Activated CD8-positive, alpha-beta memory T cell treated with anti-CD3 and anti-CD28 coated beads for 1 hour (primary cell): ENCODE measurements around the gene DCAF6.
"Not testable (repeated sequence)": the region's sequence is repeated elsewhere in the genome, so short reads cannot be mapped to it uniquely, and the experiment has no call there.

Source experiments
- DNase-seq, 2 donors: peaks; one replicate each; pipeline ENCODE4 v3.0.0-alpha.2; 2020; ENCODE audit warnings: low read depth in 1 of 2; ENCODE audit errors: extremely low read depth in 1 of 2

Gene DCAF6

DNA sequence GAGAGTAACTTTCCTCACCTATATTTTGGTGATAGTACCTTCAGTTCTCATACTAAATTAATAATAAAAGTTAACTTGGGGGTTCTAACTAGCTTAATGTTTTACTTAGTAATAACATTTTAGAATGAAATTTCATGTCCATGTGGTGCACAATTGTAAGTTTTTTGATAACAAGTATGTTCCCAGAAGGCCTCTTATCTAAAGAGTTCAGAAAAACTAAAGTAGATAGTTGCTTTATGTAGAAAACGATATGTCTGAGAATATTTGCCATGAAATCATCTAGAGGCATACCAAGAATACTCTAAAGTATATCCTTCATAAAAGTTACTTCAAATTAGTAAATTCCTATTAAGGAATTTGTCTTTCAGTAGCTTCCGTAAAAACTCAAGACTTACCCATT lies 12.4 kb upstream of the DCAF6 start:
- no peak for DNase-seq

DNA sequence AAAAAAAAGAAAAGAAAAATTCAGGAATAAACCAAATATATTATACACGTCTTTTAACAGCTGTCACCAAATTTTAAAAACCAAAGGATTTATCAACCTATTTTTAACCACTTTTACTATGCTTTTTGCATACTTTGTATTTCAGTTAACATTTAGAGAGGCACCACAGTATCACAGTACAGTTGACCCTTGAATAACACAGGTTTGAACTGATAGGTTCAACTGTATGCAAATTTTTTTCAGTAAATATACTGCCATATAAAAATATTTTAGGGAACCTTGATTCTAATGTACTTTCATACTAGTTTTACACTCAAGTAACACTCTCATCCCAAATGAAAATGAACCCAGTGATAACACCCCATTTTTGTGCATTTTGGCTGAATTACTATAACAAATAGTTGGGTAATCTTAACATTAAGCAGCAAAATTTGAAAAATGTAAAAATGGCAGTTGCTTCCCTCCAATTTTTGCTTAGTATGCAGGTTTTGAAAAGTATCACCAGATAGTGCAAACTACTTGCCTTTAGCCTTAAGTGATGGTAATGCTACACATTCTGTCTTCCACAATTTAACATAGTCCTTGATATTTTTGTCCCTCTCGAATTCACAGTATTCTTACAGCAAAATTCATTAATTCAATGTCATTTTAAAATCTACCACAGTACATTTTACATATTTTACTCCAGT lies 11.8 kb upstream of the DCAF6 start:
- no peak for DNase-seq

DNA sequence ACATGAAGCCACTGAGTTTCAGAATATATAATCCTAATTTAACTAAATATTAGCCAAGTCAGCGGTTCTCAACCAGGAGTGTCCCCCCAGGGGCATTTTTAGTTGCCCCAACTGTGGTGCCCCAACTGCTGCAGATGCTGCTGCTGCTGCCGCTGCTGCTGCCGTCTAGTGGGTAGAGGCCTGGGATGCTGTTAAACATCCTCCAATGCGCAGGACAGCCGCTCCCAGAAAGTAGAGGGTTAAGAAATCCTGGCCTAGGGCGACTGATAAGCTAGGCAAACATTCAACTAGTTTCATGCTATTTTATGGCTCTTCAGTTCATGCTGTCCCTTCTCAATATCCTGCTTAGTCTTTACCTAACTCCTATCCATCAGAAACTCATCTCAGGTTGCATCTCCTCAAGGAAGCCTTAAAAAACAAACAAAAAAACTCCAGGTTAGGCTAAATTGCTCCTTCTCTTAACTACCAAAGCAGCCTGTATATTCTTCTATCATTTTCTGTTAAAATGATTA lies 9.9 kb upstream of the DCAF6 start:
- DNase-seq: no peak

DNA sequence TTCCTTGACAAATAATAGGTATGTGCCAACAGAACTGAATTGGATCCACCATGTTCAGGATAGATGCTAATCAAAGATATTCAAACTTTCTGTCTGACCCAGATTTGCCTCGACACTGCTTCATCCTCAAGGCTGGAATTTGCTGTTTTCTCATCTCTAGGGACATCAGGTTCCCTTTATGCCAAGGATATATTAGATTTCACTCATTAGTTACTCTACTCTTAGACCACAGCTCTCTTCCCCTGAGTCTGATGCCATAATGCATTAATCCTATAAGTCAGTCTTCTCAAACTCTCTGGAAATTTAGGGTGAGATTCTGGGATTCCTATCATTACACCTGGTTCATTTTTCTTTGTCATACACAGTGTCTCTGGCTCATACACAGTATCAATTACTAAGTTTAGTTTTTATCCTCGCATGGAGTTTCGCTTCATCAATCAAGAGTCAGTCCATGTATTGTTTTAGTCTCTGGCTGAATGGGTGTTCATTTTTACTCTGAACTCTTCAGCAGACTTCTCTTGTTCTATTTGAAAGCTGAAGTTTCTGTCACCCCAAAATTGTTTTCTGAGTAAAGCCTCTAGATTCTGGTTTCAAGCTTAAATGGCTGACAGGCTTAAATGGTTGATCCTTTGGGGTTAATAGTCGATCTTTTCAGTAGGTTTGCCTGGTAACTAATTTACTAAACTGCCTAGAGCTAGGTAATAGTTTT lies 9.3 kb upstream of the DCAF6 start:
- no peak for DNase-seq

DNA sequence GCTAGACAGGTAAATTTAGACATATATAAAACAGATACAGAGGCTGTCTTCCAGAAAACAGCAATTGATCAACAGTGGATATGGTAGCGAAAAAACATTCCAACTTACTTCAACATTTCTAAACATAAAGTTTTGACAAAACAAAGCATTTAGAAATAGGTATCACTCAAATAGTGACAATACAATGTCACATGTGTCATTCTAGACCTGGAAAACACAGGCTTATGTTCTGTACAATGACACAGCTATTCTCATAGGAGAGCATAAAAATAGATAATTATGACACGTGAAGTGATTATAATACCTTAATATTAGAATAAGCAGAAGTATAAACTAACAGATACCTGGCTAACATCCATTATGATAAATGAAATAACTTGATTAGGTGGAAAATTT lies 8.0 kb upstream of the DCAF6 start:
- no peak for DNase-seq

DNA sequence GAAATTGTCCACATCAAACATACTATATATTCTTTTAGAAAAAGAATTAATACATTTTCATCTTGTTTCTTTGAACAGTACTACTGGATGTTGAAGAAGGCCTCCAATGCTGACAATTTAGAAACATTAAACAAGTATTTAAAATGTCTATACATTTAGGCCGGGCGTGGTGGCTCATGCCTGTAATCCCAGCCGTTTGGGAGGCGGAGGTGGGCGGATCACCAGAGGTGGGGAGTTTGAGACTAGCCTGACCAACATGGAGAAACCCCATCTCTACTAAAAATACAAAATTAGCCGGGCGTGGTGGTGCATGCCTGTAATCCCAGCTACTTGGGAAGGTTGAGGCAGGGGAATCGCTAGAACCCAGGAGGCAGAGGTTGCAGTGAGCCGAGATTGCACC lies 7.6 kb upstream of the DCAF6 start:
- DNase-seq: not testable (repeated sequence)

DNA sequence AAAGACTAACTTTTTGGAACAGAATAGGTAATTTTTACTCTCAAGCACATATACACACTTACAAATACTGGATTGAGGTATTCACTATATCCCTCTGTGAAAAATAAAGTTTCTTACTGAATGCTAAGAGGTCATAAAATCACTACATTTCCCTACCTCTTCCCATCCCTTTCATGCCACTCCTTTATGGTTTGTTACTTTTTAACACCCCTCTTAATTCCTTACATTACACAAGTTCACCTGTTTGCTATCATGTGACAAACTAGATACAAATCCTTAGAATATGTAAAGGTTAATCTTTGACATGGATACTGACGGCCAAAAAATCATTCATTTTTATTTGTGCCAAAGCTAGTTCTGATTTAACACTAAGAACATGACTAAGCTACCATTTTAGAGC lies 6.8 kb upstream of the DCAF6 start:
- no peak for DNase-seq

DNA sequence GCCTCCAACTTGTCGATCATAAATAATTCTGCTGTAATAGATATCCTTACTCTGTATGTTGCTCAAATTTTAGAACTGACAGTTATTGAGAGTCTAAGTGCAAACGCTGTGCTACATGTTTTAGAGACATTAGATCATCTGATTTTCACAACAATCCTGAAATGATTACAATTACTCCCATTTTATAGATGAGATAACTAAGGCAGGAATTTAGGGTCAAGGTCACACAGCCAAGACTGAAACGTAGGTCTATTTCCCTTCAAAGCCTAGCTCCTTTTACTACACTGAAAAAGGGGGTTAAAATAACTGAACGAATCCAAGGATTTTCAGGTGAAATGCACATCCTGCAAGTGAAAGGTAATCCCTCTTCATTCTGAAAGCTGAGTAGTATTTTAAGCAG lies 2.7 kb upstream of the DCAF6 start:
- no peak for DNase-seq

DNA sequence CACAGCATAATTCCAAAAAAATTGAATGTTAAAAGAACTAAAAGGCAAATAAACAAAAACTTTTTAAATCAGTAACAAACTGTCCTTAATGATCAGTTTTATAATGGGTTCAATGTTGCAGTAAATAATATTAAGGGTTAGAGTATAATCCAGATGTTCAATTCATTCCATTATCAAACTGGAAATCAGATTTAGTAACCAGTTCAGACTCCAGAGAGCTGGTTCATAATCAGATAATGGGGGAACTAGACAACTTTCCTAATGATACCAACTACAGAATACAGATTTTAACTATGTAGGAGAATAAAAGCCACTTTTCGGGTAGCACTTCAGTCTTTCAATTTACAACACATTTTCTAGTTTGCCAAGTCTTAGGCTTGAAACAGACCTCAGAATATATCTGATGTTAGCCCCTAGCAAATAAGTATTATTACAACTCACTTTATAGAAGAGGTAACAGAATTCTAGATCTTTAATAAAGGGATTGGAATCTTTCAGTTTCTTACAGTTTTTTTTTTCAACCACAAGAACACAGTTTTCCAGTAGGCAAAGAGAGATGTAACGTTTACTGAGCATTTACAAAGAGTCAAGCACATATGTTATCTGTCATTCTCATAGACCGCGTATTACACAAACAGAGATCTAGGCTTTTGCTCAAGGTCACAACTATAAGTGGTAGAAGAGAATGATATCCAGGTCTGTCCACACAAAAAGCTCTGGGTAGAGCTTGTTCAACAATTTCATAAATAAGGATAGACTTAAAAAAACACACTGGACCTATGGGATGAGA lies 1.9 kb upstream of the DCAF6 start:
- no peak for DNase-seq

DNA sequence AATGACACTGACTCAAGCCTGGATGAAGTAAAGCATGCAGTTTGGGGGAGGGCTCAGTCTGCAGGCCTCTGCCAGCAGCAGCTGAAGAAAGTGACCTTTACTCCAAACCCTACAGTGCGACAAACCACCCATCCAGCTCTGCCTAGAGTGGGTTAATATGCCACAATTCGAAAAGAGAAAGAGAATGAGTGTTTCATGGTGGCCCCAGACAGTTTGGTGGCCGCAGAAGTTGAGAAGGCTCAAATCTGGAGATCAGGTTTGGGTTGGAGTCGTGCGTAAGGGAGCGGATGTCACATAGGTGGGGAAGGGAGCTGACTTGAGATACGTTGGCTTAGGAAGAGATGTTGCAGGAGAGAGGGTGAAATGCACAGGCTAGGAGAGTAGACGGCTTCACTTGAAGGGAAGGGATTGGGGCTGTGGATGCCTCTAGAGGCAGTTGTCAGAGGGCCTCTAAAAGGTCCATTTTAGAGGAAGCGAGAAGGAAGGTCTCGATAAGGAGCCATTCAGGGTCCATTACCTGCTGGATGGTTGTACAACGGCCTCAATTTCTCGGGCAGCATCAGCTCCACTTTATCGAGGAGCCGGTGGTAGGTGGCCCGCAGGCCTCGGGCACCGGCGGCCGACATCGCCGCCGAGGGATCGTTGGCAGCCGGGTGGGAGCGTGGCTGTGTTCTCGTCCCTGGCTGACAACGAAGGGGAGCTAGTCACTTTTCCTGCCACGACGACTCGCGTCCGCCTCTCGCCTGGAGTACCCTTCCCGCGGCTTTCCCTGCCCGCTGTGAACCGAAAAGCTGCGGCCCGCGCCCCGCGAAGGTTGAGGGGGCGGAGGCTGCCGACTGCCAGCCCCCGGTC lies 1.0 kb upstream of the DCAF6 start:
- no peak for DNase-seq

DNA sequence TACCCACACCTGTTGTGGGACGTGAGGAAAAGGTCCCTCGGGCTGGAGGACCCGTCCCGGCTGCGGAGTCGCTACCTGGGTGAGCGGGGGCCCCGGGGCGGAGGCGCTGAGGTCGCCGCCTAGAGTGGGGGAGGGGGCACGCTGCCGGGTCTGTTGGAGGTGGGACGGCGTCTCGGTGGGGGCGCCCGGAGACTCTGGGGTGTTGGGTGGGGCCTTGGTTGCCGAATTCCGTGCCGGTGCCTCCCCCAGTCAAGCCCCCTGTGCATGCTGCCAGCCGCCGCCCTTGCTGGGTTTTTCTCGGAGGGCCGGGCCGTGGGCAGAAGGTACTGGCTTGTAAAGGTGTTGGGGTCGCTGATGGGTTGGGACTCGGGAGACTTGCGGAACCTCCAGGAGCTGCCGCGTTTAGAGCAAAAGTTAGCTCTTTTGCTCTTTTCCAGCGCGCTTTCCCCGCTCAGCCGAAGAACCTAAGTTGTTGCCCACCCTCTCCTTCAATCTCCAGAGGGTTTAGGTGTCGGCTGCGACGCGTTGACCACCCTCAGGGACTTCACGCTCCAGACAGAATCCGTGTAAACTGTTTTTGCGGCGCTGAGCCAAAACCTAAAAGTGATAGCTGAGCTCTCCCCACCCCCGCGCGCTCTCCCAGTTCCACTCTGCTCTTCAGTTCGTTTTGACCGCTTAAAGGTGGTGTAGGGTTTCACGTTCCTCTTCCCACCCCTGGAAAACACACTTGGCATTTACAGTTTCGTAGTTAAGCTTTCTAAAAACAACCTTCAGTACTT lies 636 bp downstream of the DCAF6 start, which contains the start of gene MPC2:
Gene MPC2, minus strand, starts transcription at position 143 of the 779 bp plus-strand sequence. CDS start 1,231 bp downstream, outside the sequence.
- peak in 1 of 2 donors; percentile 30 for DNase-seq

DNA sequence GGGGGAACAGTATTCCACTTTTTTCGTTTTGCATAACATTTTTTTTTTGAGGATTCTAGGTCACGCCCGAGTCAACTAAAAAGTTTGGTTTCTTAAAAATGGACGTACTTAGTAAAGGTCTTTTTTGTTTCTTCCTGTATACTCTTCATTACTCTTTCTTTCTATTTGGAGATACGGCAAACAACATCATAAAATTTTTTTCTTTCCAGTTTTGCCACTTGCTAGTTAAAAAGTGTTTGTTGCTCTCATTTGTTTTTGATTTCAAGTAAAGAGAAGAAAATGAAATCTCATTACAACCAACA lies 1.2 kb downstream of the DCAF6 start:
- DNase-seq: no peak

DNA sequence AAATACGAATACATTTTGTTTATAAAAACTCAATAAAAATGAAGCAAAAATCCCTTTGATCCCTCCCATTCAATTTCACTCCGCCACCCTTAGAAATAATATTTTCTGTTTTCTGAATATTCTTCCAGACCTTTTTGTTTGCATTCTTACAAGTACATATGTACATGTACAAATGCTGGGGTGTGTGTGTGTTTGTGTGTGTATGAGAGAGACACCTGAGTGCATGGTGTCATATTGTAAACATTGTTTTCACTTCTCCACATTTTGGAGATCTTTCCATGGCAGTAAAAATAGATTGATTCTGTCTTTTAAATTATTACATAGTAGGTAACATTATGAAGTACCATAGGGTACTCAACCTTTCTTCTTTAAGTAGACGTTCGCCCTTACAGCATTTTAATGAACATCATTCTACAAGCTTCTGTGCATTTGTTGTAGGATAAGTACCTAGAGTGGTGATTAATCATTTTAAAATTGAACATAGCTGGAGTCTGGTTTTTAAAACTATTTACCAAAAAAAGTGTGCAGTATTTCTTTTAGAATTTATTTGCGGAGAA lies 1.7 kb downstream of the DCAF6 start:
- no peak for DNase-seq

DNA sequence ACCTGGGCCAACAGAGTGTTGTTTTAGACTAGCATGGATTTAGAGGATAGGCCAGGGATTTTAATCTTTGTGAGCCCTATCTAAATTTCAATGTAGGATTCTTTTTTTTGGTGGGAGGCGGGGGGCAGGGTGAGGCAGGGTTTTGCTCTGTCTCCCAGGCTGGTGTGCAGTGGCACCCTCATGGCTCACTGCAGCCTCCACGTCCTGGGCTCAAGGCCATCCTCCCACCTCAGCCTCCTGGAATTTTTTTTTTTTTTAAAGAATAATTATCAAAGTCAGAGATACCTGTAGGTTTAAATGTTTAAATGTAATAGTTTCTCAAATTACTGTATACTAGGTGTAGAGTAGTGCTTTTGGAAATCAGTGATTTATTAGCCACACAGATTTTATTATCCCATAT lies 3.8 kb downstream of the DCAF6 start:
- no peak for DNase-seq

DNA sequence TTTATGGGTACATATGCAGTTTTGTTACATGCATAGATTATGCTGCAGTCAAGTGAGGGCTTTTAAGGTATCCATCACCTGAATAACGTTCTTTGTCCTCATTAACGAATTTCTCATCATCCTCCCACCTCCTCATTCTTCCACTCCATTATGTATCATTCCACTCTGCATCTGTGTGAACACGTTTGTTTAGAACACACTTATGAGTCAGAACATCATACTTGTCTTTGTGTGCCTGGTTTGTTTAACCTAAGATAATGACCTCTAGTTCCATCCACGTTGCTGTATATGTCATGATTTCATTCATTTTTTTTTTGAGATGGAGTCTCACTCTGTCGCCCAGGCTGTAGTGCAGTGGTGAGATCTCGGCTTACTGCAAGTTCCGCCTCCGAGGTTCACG lies 7.1 kb downstream of the DCAF6 start:
- no peak for DNase-seq

DNA sequence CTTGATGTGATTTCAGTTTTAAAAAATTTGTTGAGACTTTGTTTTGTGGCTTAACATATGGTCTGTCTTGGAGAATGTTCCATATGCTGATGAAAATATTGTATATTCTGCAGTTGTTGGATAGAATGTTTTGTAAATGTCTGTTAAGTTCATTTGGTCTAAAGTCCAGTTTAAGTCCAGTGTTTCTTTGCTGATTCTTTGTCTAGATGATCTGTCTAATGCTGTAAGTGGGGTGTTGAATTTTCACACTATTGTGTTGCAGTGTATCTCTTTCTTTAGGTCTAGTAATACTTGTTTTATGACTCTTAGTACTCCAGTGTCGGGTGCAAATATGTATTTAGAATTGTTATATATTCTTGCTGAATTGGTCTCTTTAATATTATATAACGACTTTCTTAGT lies 11.2 kb downstream of the DCAF6 start:
- DNase-seq: no peak

DNA sequence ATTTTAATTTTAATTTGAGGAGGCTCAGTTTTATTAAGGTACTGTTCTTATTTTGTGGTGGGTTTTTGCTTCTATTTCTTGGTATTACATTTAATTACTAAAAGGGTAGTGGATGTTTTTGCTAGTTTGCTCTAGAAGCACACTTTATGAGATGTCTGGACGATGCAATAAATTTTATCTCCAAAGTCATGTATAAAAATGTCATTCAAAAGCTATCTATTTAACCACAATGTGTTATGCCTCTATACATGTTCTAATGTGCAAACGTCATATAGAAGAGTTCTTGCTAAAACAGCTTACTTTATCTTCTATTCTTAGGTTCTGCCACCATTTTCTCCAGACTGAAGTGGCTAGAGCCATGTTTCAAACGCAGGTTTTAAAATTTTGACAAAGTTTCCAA lies 13.3 kb downstream of the DCAF6 start:
- no peak for DNase-seq

DNA sequence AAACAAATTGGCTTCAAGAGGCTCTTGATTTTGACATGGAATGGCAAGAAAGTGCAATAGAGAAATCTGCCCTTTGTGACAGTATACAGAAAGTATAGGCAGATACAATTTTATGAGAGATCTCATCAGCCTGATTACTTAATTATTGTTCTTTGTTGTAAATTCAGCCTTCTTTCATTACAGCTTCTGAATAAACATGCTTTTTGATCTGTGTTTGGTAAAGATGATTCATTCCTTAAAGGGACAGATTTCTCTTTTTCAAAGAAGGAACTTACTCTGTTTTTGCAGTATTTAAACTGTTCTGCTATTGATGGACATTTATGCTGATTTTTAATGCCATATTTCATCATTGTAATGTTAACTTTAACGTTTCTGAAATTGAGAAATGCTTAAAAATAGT lies 14.1 kb downstream of the DCAF6 start:
- DNase-seq: no peak

DNA sequence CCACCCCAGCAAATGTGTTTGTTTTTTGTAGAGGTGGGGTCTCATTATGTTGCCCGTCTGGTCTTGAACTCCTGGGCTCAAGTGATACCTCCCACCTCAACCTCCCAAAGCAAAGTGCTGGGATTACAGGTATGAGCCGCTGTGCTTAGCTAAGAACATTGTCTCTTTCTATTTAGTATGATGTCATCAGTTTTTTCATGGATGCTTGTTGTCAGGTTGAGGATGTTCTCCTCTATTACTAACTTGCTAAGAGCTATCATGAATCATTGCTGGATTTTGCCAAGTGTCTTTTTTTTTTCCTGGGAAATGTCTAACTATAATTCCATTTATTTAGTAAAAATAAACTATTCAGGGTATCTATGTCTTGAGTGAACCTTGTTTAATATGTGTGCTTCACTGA lies 19.4 kb downstream of the DCAF6 start:
- no peak for DNase-seq

DNA sequence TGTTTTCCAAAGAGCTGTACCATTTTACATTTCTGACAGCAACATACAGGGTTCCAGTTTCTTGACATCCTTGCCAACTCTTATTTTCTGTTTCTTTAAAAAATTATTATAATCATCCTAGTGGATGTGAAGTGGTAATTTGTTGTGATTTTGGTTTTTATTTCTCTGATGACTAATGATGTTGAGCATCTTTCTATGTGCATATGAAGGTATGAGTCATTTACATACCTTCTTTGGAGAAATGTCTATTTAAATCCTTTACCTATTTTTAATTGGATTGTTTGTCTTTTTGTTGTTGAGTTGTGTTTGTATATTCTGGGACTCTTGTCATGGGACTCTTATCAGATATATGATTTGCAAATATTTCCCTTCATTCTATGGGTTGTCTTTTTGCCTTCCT lies 21.2 kb downstream of the DCAF6 start:
- no peak for DNase-seq
